ENCODE measurements around the gene DHDDS.

GRCh38 chr1:26391450-26391849 lies 40.7 kb upstream of the DHDDS start:
- peak; percentile 69 for TF ChIP-seq CTCF (conservative IDR thresholded peaks at IDR 0.05; ENCODE audit: low read length)
- TF ChIP-seq EZH2phosphoT487 (IDR thresholded peaks at IDR 0.05; ENCODE audit: borderline replicate concordance, low read depth, low read length): no peak
